ENCODE results near the gene PRRT1.

PRRT1 gene

DNA sequence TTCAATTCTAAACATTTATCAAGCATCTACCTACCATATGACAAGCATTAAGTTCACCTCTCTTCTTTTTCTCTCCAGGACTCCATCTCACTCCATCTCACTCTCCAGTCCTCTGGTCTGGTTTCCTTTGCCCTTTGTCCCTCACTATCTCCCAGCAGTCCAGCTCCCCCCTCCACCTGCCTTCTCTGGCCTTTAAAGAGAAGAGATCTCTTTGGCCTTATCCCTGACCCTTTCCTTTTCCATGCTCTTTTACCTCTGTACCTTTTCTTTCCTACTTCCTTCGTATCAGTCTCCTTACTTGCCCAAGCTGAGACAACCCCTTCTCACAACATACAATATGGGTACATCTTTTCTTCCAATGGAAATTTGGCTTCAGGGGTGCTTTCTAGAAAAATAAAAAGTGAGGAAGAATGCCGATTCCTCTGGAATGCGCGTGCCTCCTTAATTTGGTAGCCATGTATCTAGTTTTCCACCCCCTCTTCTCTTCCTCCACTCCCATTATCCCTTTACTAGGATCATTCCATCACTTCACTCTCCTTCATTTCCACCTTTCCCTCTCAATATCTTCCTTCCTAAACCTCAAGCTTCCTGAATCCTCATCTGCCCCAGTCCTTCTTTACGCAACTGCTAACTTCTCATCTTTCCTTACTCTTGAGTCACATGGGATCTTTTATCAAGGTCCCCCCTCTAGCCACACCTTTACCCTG is 24.9 kb upstream of the PRRT1 start:
- TF ChIP-seq CEBPB (IDR thresholded peaks at IDR 0.05) (peak; percentile 15; the same call in 1 of the 2 replicates), TCF12 (IDR thresholded peaks at IDR 0.05; ENCODE audit: low read depth) (no peak), YY1 (IDR thresholded peaks at IDR 0.05; ENCODE audit: low read depth) (no peak), FOXM1 (IDR thresholded peaks at IDR 0.05; ENCODE audit: borderline replicate concordance, low read depth) (no peak)
- TF ChIP-seq, protein P1, sequence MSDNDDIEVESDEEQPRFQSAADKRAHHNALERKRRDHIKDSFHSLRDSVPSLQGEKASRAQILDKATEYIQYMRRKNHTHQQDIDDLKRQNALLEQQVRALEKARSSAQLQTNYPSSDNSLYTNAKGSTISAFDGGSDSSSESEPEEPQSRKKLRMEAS (IDR thresholded peaks at IDR 0.05): no peak
- TF ChIP-seq, protein P2, sequence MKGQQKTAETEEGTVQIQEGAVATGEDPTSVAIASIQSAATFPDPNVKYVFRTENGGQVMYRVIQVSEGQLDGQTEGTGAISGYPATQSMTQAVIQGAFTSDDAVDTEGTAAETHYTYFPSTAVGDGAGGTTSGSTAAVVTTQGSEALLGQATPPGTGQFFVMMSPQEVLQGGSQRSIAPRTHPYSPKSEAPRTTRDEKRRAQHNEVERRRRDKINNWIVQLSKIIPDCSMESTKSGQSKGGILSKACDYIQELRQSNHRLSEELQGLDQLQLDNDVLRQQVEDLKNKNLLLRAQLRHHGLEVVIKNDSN (IDR thresholded peaks at IDR 0.05): 0 out of 2 replicates have a peak, but pooled peaks have one; percentile 7

DNA sequence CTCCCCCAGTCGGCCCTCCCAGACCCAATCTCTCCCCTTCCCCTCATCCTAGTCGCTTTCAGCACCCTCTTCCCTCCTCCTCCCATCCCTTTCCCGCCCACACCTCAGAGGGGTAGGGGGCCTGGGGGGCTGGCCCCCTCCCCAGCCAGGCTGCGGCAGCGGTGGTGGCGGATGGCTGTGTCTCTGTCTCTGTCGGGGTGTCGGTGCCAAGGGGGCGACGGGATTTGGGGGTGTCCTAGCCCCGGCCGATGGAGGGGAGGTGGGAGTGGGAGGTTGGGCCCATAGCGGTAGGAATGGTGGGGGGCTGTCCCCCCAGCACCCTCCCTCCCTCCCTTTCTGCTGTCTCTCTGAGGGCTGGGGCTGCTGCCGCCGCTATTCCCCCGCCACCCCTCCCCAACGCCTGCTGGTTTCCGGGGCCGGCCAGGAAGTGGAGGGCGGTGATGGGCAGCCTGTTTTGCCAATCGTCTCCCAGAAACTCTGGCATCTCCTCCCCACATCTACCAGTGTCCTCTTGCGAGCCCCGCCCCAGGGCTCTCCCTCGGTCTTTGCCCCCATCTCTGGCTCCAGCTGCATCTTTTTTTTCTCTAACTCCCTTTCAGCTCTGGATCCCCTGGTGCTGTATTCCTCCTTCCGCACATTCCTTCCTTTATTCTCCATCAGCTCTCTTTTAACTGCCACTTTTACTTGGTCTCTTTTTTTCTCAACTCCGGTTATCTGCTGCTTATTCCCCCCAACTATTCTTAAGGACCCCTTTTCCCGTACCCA is 24.2 kb upstream of the PRRT1 start, which contains the start of gene AGPAT1:
TSS of gene AGPAT1 (minus strand) at position 374 of the 765 bp plus-strand sequence. CDS start 4,588 bp downstream, outside the sequence.
- TF ChIP-seq RAD21 (IDR thresholded peaks at IDR 0.05; ENCODE audit: low read depth): no peak
- no peak for TF ChIP-seq EP300 (IDR thresholded peaks at IDR 0.05; ENCODE audit: borderline replicate concordance)
- TF ChIP-seq EGR1 (IDR thresholded peaks at IDR 0.05): 0 out of 2 replicates have a peak, but pooled peaks have one; percentile 10
- TF ChIP-seq, protein P2 (IDR thresholded peaks at IDR 0.05): no peak
- TF ChIP-seq CREB1 (IDR thresholded peaks at IDR 0.05; ENCODE audit: low read depth): no peak
- TF ChIP-seq TAF1 (IDR thresholded peaks at IDR 0.05; ENCODE audit: low read depth): peak; percentile 84
- TF ChIP-seq TCF12 (IDR thresholded peaks at IDR 0.05; ENCODE audit: low read depth): no peak
- TF ChIP-seq NFIC (IDR thresholded peaks at IDR 0.05): no peak
- no peak for TF ChIP-seq FOXM1 (IDR thresholded peaks at IDR 0.05; ENCODE audit: borderline replicate concordance, low read depth)
- TF ChIP-seq CEBPB (IDR thresholded peaks at IDR 0.05): no peak
- TF ChIP-seq, protein P1 (IDR thresholded peaks at IDR 0.05): no peak
- TF ChIP-seq YY1 (IDR thresholded peaks at IDR 0.05; ENCODE audit: low read depth): peak; percentile 40; the same call in 1 of the 2 replicates
- TF ChIP-seq, protein P3, sequence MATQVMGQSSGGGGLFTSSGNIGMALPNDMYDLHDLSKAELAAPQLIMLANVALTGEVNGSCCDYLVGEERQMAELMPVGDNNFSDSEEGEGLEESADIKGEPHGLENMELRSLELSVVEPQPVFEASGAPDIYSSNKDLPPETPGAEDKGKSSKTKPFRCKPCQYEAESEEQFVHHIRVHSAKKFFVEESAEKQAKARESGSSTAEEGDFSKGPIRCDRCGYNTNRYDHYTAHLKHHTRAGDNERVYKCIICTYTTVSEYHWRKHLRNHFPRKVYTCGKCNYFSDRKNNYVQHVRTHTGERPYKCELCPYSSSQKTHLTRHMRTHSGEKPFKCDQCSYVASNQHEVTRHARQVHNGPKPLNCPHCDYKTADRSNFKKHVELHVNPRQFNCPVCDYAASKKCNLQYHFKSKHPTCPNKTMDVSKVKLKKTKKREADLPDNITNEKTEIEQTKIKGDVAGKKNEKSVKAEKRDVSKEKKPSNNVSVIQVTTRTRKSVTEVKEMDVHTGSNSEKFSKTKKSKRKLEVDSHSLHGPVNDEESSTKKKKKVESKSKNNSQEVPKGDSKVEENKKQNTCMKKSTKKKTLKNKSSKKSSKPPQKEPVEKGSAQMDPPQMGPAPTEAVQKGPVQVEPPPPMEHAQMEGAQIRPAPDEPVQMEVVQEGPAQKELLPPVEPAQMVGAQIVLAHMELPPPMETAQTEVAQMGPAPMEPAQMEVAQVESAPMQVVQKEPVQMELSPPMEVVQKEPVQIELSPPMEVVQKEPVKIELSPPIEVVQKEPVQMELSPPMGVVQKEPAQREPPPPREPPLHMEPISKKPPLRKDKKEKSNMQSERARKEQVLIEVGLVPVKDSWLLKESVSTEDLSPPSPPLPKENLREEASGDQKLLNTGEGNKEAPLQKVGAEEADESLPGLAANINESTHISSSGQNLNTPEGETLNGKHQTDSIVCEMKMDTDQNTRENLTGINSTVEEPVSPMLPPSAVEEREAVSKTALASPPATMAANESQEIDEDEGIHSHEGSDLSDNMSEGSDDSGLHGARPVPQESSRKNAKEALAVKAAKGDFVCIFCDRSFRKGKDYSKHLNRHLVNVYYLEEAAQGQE (IDR thresholded peaks at IDR 0.05; ENCODE audit: low read depth): no peak
- TF ChIP-seq ZBTB7A (IDR thresholded peaks at IDR 0.05; ENCODE audit: low read depth): peak; percentile 89
- TF ChIP-seq TEAD4 (IDR thresholded peaks at IDR 0.05): peak; percentile 11; the same call in 1 of the 2 replicates

DNA sequence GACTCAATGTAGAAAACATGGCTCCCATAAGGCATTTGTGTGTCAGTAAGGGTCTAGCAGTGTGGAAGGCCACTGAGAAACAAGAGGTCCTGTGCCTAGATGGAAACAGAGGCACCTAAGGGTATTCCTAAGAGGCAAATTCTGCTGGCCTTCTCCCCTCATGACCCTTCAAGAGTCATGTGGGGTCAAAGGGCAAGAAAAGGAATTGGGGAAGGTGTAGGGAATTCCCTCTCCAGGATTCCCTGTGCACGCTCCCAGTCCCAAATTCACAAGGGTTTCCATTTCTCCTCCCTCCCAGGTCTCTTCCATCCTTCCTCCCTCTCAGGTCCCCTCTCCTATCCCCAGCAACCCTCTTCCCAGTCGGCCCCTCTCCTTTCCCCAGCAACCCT is 23.6 kb upstream of the PRRT1 start:
- no peak for TF ChIP-seq EP300 (IDR thresholded peaks at IDR 0.05; ENCODE audit: borderline replicate concordance)
- TF ChIP-seq NFIC (IDR thresholded peaks at IDR 0.05): no peak

DNA sequence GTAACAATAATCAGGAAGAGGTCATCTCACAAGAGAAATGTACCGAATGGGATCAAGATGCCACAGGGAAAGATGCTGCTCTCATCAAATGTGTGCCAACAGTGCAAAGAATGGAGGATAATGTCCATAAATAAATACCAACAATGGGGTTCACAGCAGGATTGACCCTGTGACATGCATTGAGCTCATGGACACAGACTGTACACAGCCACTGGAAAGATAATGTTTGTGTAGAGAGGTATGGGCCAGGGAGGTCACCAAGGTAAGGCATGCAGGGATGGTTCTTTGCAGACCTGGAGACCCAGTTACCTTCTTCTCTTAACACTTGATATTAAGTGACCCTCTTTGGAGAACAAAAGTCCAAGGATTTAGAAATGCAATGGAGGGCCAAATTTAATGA is 22.7 kb upstream of the PRRT1 start:
- TF ChIP-seq NFIC (IDR thresholded peaks at IDR 0.05): no peak
- TF ChIP-seq ZBTB7A (IDR thresholded peaks at IDR 0.05; ENCODE audit: low read depth): no peak
- no peak for TF ChIP-seq TAF1 (IDR thresholded peaks at IDR 0.05; ENCODE audit: low read depth)
- no peak for TF ChIP-seq EGR1 (IDR thresholded peaks at IDR 0.05)
- TF ChIP-seq, protein P1 (IDR thresholded peaks at IDR 0.05): no peak
- no peak for TF ChIP-seq FOXM1 (IDR thresholded peaks at IDR 0.05; ENCODE audit: borderline replicate concordance, low read depth)
- TF ChIP-seq YY1 (IDR thresholded peaks at IDR 0.05; ENCODE audit: low read depth): no peak
- TF ChIP-seq EP300 (IDR thresholded peaks at IDR 0.05; ENCODE audit: borderline replicate concordance): no peak
- no peak for TF ChIP-seq RAD21 (IDR thresholded peaks at IDR 0.05; ENCODE audit: low read depth)
- TF ChIP-seq CREB1 (IDR thresholded peaks at IDR 0.05; ENCODE audit: low read depth): no peak
- TF ChIP-seq TEAD4 (IDR thresholded peaks at IDR 0.05): no peak
- TF ChIP-seq TCF12 (IDR thresholded peaks at IDR 0.05; ENCODE audit: low read depth): no peak
- TF ChIP-seq CEBPB (IDR thresholded peaks at IDR 0.05): no peak
- TF ChIP-seq, protein P2 (IDR thresholded peaks at IDR 0.05): no peak
- TF ChIP-seq, protein P3 (IDR thresholded peaks at IDR 0.05; ENCODE audit: low read depth): no peak
